PC-9 (cell line): ENCODE data around the gene GPR63.

Experiments
- CTCF ChIP-seq: fragments of 200-600 bp; sonication (generic); conservative IDR thresholded peaks from 2 replicates; pipeline ENCODE4 v1.6.1; 2017; ENCODE audit warnings: mixed run types, antibody characterized with exemption, mild to moderate bottlenecking, moderate library complexity
- EZH2 ChIP-seq: fragments of 200-600 bp; sonication (generic); IDR thresholded peaks from 2 replicates; pipeline ENCODE4 v1.8.0; 2017; ENCODE audit warnings: antibody characterized with exemption, low read depth

GRCh38 chr6:96811136-96811535 is 26.1 kb downstream of the GPR63 start:
- TF ChIP-seq CTCF (no peak), EZH2 (no peak)
